Esophagus squamous epithelium (tissue), 4 donors: Measurements from ENCODE around the gene EPHA2.

Experiments
- CTCF ChIP-seq, 6 experiments: fragments of 450-650 bp in 4 of 6; fragments of 200-600 bp in 2 of 6; sonication (generic) in 2 of 6; IDR thresholded peaks; one replicate each; pipeline ENCODE4 v1.5.1; 2016 to 2019; ENCODE audit warnings: antibody characterized with exemption in 6 of 6, mild to moderate bottlenecking in 4 of 6, moderate library complexity in 4 of 6
- POLR2A ChIP-seq, 4 donors: fragments of 450-650 bp; IDR thresholded peaks; one replicate each; pipeline ENCODE4 v1.6.1; 2017; ENCODE audit warnings: antibody characterized with exemption in 4 of 4, mild to moderate bottlenecking in 4 of 4, moderate library complexity in 3 of 4

GRCh38 chr1:16145662-16146278 is 10.1 kb downstream of the EPHA2 start:
- TF ChIP-seq CTCF (IDR thresholded peaks at IDR 0.05), result no peak
- no peak for TF ChIP-seq POLR2A (IDR thresholded peaks at IDR 0.05)
